ENCODE results near the gene PDK2. TPM values are rescaled to one million over a fixed set of nuclear protein-coding genes. Genes with fewer than 3 reads are reported as not detected.
A peak's percentile ranks its signal among the peaks of the same experiment; 100 is the strongest.

Gene PDK2
- total RNA-seq, 4 donors from 2014 or later: 42.2 to 72.7 (median 50.7) TPM

- ATAC-seq (ENCODE audit: low FRiP score) (no peak), DNase-seq (ENCODE audit: low spot score) (no peak)
- no peak for TF ChIP-seq CTCF (IDR thresholded peaks at IDR 0.05)
Measured at GRCh38 chr17:50146230-50146926, 51.2 kb downstream of the PDK2 start.

- ATAC-seq (ENCODE audit: low FRiP score): no peak
- TF ChIP-seq CTCF (IDR thresholded peaks at IDR 0.05): no peak
- no peak for DNase-seq (ENCODE audit: low spot score)
Measured at GRCh38 chr17:50146927-50147665, 51.9 kb downstream of the PDK2 start.

GRCh38 chr17:50147841-50148225, 52.7 kb downstream of the PDK2 start:
- ATAC-seq (ENCODE audit: low FRiP score) (no peak), DNase-seq (ENCODE audit: low spot score) (no peak)
- TF ChIP-seq CTCF (IDR thresholded peaks at IDR 0.05): no peak

GRCh38 chr17:50148226-50149090, 53.3 kb downstream of the PDK2 start:
- peak; percentile 65 for DNase-seq (ENCODE audit: low spot score)
- no peak for TF ChIP-seq CTCF (IDR thresholded peaks at IDR 0.05)
- peak; percentile 26 for ATAC-seq (ENCODE audit: low FRiP score)

- TF ChIP-seq CTCF (IDR thresholded peaks at IDR 0.05): no peak
- DNase-seq (ENCODE audit: low spot score): no peak
- no peak for ATAC-seq (ENCODE audit: low FRiP score)
Measured at GRCh38 chr17:50149091-50149416, 53.9 kb downstream of the PDK2 start.

GRCh38 chr17:50149417-50150353, 54.5 kb downstream of the PDK2 start:
- ATAC-seq (ENCODE audit: low FRiP score) (peak; percentile 2), DNase-seq (ENCODE audit: low spot score) (no peak)
- no peak for TF ChIP-seq CTCF (IDR thresholded peaks at IDR 0.05)
